HG03520 (cell line): ENCODE results near the gene RETN.

Source experiments
- ATAC-seq: cut with Tn5 transposase; IDR thresholded peaks from one replicate; pipeline ENCODE4 v1.9.1; 2021; ENCODE audit warnings: mild to moderate bottlenecking, moderate library complexity; ENCODE audit not compliant: unreplicated experiment

The RETN gene

DNA sequence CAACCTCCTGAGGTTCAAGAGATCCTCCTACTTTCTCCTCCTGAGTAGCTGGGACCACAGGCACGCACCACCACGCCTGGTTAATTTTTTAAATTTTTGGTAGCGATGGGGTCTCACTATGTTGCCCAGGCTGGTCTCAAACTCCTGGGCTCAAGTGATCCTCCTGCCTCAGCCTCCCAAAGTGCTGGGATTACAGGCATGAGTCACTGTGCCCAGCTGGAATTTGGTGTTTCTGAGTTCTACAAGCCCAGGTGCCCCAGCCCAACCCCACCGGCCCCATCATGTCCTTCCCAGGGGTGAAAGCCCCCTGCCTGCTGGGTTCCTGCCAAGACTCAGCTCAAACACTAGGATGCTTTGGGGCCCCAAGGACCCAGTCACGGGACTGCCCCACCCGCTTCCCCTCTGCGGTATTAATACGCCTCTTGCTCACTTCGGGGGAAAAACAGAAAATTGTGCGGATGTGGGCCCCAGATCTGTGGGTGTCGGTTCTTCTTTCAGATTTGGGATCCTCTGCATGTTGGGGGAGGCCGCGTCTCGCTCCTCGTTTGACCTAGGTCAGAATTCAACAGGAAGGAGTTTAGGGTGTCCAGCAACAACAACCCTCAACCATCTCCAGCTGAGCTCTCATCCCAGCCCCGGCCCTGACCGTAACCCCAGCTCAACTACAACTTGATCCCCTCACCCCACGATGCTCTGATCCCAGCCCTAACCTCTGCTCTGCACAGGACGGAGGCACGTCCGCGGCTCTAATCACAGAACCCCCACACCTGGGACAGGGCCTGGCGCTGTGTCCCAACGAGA, 36.7 kb downstream of the RETN start:
- ATAC-seq = no peak

DNA sequence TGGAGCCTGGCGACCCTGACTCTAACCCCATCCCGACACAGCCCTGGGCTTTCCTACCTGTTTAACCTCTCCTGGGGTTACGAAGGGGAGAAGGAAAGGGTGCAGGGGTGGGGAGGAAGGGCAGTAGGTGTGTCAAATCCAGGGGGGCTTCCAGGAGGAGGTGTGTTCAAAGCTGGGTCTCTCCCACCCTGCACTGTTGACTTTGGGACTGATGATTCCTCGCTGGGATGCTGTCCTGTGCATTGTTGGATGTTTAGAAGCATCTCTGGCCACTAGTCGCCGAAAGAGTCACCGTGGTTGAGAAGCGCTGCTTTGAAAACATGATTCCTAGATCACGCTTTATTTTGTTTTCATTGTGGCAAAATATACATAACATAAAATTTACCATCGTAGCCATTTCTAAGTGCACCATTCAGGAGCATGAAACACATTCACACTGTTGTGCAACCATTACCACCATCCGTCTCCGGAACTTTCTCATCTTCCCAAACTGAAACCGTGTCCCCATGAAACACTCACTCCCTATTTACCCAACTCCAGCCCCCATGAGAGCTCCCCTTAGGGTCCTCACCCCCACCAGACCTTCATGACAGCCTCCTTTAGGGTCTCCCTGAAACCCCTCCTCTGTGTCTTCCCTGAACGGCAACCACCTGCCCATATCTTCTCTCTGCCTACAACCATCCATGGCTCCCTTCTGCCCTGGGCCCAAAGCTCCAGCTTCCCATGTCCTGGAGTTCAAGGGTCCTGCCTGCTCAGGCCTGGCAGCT, 37.5 kb downstream of the RETN start:
- ATAC-seq = no peak

DNA sequence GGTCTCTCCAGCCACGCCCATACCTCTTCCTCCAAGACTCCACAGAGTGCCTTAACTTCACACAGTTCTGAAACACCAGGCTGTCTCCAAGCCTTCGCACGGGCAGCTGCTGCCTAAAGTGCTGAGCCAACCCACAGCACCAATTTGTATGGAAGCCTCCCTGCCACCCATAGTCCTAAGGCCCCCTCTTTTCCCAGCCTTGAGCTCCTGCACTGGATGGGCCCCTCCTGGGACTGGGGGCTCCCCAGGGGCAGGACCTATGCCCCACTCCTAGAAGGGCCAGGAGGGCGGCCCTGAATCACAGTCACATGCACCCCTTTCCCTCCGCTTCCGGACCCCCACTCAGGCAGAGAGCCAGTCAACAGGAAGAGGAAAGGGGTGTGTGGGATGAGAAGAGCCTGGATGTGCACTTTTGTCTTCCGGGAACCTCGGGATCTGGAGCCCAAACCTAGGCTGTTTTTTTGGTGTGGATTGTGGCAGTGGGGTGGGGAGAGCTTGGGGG, 38.2 kb downstream of the RETN start:
- ATAC-seq = no peak

DNA sequence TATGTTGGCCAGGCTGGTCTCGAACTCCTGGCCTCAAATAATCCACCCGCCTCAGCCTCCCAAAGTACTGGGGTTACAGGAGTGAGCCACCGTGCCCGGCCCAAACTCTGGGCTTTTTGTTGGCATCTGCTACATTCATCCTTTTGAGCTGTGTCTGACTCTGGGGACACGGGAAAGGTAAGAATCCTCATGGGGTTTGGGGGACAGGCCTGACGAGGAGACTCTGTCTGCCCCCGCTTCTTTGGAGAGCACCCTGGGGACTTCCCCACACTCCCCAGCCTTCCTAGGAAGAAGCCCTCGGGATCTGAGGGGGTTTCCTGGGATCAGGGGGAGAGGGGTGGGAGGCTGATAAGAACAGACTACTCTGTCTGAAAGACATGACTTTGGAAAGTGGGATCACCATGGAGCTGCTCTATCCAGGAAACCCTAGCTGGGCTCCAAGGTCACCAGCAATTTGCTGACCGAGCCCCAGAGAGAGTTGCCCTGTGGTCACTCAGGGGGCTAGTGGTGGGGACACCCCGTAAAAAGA, 41.1 kb downstream of the RETN start:
- no peak for ATAC-seq

DNA sequence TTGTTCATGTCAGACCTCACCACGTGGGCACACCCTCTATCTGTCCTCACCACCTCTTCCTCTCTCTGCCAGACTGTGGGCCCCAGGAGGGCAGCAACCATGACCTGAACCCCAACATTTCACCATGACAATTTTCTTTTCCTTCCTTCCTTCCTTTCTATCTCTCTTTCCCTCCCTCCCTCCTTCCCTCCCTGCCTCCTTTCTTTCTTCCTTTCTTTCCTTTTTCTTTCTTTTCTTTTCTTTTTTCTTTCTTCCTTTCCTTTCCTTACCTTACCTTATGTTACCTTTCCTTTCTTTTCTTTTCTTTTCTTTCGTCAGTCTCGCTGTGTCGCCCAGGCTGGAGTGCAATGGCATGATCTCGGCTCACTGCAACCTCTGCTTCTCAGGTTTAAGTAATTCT, 41.8 kb downstream of the RETN start:
- ATAC-seq = no peak

DNA sequence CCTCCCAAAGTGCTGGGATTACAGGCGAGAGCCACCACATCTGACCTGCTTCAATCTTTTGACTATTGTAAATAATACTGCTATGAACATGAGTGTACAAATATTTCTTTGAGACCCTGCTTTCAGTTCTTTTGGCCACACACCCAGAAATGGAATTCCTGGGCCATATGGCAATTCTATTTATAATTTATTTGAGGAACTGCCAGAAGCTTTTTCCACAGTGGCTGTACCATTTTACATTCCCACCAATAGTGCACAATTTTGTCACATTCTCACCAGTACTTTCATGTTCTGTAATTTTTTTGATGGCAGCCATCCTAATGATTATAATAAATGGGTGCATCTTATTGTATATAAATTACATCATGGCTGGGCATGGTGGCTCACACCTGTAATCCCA, 46.8 kb downstream of the RETN start:
- no peak for ATAC-seq

DNA sequence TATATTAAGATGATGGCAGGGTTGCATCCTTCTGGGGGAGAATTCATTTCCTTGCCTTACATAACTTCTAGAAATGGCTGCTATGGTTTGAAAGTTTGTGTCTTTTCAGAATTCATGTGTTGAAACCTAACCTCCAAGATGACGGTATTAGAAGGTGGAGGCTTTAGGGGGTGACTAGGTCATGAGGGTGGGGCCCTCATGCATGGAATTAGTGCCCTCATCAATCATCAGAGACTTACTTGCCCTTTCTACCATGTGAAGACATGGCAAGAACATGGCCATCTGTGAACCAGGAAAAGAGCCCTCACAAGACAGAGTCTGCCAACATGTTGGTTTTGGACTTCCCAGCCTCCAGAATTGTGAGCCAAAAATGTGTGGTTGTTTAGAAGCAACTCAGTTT, 47.9 kb downstream of the RETN start:
- no peak for ATAC-seq

DNA sequence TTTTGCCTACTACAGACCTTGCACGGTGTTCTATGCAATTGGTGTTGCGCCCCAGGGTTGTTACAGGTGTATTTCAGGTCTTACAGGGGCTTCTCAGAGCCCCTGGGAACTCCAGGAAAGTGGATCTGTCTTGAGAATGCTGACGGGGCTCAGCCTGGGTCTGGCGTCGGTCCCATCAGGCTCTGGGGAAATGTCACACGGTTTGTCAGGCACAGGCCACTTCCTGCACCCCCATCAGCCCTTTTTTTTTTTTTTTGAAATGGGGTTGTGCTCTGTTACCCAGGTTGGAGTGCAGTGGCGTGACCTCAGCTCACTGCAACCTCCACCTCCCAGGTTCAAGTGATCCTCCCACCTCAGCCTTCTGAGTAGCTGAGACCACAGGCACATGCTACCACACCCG, 49.8 kb downstream of the RETN start:
- ATAC-seq = no peak
